Measurements from ENCODE around the gene ASCC2. TPM values are rescaled to one million over a fixed set of nuclear protein-coding genes. Genes with fewer than 3 reads are reported as not detected.

Gene ASCC2
- polyA plus RNA-seq, 6 donors from 2014 or later, result 35.1 to 70.0 (median 42.1) TPM

GRCh38 chr22:29750559-29751538 lies 87.2 kb downstream of the ASCC2 start:
- H3K36me3 Mint-ChIP-seq, result peaks cover 0 to 15% of the 10 kb centered on the region in 2 donors
- no peak overlapping the region for H3K4me3 Mint-ChIP-seq
- peak overlapping the region in 1 of 6 donors; percentile 37 for H3K27ac Mint-ChIP-seq
- ATAC-seq (ENCODE audit: low read depth in 2 of 2), result no peak
- H3K4me1 Mint-ChIP-seq, result peaks cover 10 to 18% (median 13%) of the 10 kb centered on the region in 3 donors
- no peaks in the 10 kb centered on the region for H3K27me3 Mint-ChIP-seq
- DNase-seq, result no peak
- H3K9me3 Mint-ChIP-seq, result no peaks in the 10 kb centered on the region

GRCh38 chr22:29750029-29750428 lies 88.0 kb downstream of the ASCC2 start:
- peaks cover 7 to 9% (median 8%) of the 10 kb centered on the region in 3 donors for H3K4me1 Mint-ChIP-seq
- H3K27ac Mint-ChIP-seq, result peak overlapping the region in 3 of 6 donors; percentile 3 to 33 (median 6)
- no peak overlapping the region for H3K4me3 Mint-ChIP-seq
- DNase-seq (no peak), ATAC-seq (ENCODE audit: low read depth in 2 of 2) (no peak)
- H3K27me3 Mint-ChIP-seq, result no peaks in the 10 kb centered on the region
- no peaks in the 10 kb centered on the region for H3K9me3 Mint-ChIP-seq
- H3K36me3 Mint-ChIP-seq, result peaks cover 0 to 23% of the 10 kb centered on the region in 2 donors

- peaks cover 0 to 26% of the 10 kb centered on the region in 2 donors for H3K36me3 Mint-ChIP-seq
Observed at GRCh38 chr22:29748248-29748893, 89.7 kb downstream of the ASCC2 start.

GRCh38 chr22:29747832-29748231 lies 90.2 kb downstream of the ASCC2 start:
- Mint-ChIP-seq H3K27me3 (no peaks in the 10 kb centered on the region), H3K36me3 (peaks cover 0 to 26% of the 10 kb centered on the region in 2 donors), H3K4me3 (no peak overlapping the region), H3K9me3 (no peaks in the 10 kb centered on the region), H3K4me1 (peaks cover 0 to 7% (median 6%) of the 10 kb centered on the region in 3 donors), H3K27ac (peak overlapping the region in 1 of 6 donors; percentile 86)
- DNase-seq, result no peak
- ATAC-seq (ENCODE audit: low read depth in 2 of 2), result no peak

More at GRCh38 chr22:29748248-29748893, 89.7 kb downstream of the ASCC2 start:
- no peak overlapping the region for H3K27ac Mint-ChIP-seq
- peaks cover 0 to 7% (median 6%) of the 10 kb centered on the region in 3 donors for H3K4me1 Mint-ChIP-seq
- ATAC-seq (ENCODE audit: low read depth in 2 of 2) (no peak), DNase-seq (no peak)
- no peaks in the 10 kb centered on the region for H3K27me3 Mint-ChIP-seq
- no peak overlapping the region for H3K4me3 Mint-ChIP-seq
- H3K9me3 Mint-ChIP-seq, result no peaks in the 10 kb centered on the region

- no peak overlapping the region for H3K27ac Mint-ChIP-seq
- H3K4me1 Mint-ChIP-seq, result peaks cover 0 to 6% (median 0%) of the 10 kb centered on the region in 3 donors
- H3K27me3 Mint-ChIP-seq, result no peaks in the 10 kb centered on the region
- H3K4me3 Mint-ChIP-seq, result no peak overlapping the region
- no peak for DNase-seq
- H3K36me3 Mint-ChIP-seq, result peaks cover 13 to 26% of the 10 kb centered on the region in 2 donors
- no peaks in the 10 kb centered on the region for H3K9me3 Mint-ChIP-seq
- ATAC-seq (ENCODE audit: low read depth in 2 of 2), result no peak
Observed at GRCh38 chr22:29744902-29745301, 93.2 kb downstream of the ASCC2 start.

GRCh38 chr22:29742326-29742725 lies 95.7 kb downstream of the ASCC2 start:
- H3K4me3 Mint-ChIP-seq, result no peak overlapping the region
- no peaks in the 10 kb centered on the region for H3K9me3 Mint-ChIP-seq
- DNase-seq (no peak), ATAC-seq (ENCODE audit: low read depth in 2 of 2) (no peak)
- H3K27ac Mint-ChIP-seq, result no peak overlapping the region
- H3K36me3 Mint-ChIP-seq, result peaks cover 18 to 21% of the 10 kb centered on the region in 2 donors
- no peaks in the 10 kb centered on the region for H3K4me1 Mint-ChIP-seq
- H3K27me3 Mint-ChIP-seq, result no peaks in the 10 kb centered on the region

- no peak overlapping the region for H3K4me3 Mint-ChIP-seq
- no peaks in the 10 kb centered on the region for H3K27me3 Mint-ChIP-seq
- DNase-seq, result no peak
- ATAC-seq (ENCODE audit: low read depth in 2 of 2), result no peak
- H3K36me3 Mint-ChIP-seq, result peaks cover 21 to 22% of the 10 kb centered on the region in 2 donors
- no peaks in the 10 kb centered on the region for H3K4me1 Mint-ChIP-seq
- H3K27ac Mint-ChIP-seq, result no peak overlapping the region
- H3K9me3 Mint-ChIP-seq, result no peaks in the 10 kb centered on the region
Observed at GRCh38 chr22:29741926-29742325, 96.1 kb downstream of the ASCC2 start.

GRCh38 chr22:29740216-29740615 lies 97.9 kb downstream of the ASCC2 start:
- Mint-ChIP-seq H3K27ac (no peak overlapping the region), H3K9me3 (no peaks in the 10 kb centered on the region), H3K4me3 (no peak overlapping the region), H3K36me3 (peaks cover 14 to 21% of the 10 kb centered on the region in 2 donors), H3K4me1 (no peaks in the 10 kb centered on the region), H3K27me3 (no peaks in the 10 kb centered on the region)
- ATAC-seq (ENCODE audit: low read depth in 2 of 2) (no peak), DNase-seq (no peak)

GRCh38 chr22:29739346-29739875 lies 98.7 kb downstream of the ASCC2 start:
- ATAC-seq (ENCODE audit: low read depth in 2 of 2) (no peak), DNase-seq (no peak)
- Mint-ChIP-seq H3K4me1 (peaks cover 1 to 8% (median 2%) of the 10 kb centered on the region in 3 donors), H3K4me3 (no peak overlapping the region), H3K9me3 (no peaks in the 10 kb centered on the region), H3K36me3 (peaks cover 10 to 21% of the 10 kb centered on the region in 2 donors), H3K27ac (no peak overlapping the region), H3K27me3 (no peaks in the 10 kb centered on the region)

Other genes with a start within 250 kb of the ASCC2 start
- 10 to 100 TPM in 5 of 6 donors, 1 to 10 TPM in 1; 6.5 to 23.7 (median 20.0) TPM for gene NF2, start 234.6 kb downstream of the ASCC2 start, polyA plus RNA-seq (ENCODE audit: low read depth in 6 of 6)
- gene CABP7, start 118.3 kb downstream of the ASCC2 start, polyA plus RNA-seq (ENCODE audit: low read depth in 6 of 6), result under 1 TPM in 4 of 6 donors, not detected in 2; 0.08 to 0.11 (median 0.10) TPM
- gene ZMAT5, start 71.3 kb downstream of the ASCC2 start, polyA plus RNA-seq (ENCODE audit: low read depth in 6 of 6), result 10 to 100 TPM; 37.6 to 57.8 (median 47.0) TPM
- 100 to 1,000 TPM; 219 to 318 (median 274) TPM for gene UQCR10, start 70.9 kb downstream of the ASCC2 start, polyA plus RNA-seq (ENCODE audit: low read depth in 6 of 6)
- 10 to 100 TPM in 5 of 6 donors, 1 to 10 TPM in 1; 7.4 to 25.4 (median 15.5) TPM for gene MTMR3, start 44.9 kb upstream of the ASCC2 start, polyA plus RNA-seq (ENCODE audit: low read depth in 6 of 6)
- not detected for gene HORMAD2, start 242.2 kb upstream of the ASCC2 start, polyA plus RNA-seq (ENCODE audit: low read depth in 6 of 6)

All from naive B cell (primary cell).